ENCODE data around the gene NSUN4. TPM values are rescaled to one million over a fixed set of nuclear protein-coding genes. Genes with fewer than 3 reads are reported as not detected.
"Not testable (repeated sequence)": the region's sequence is repeated elsewhere in the genome, so short reads cannot be mapped to it uniquely, and the experiment has no call there.

The NSUN4 gene
- total RNA-seq, 1 donor from 2014 or later: 27.8 TPM

DNA sequence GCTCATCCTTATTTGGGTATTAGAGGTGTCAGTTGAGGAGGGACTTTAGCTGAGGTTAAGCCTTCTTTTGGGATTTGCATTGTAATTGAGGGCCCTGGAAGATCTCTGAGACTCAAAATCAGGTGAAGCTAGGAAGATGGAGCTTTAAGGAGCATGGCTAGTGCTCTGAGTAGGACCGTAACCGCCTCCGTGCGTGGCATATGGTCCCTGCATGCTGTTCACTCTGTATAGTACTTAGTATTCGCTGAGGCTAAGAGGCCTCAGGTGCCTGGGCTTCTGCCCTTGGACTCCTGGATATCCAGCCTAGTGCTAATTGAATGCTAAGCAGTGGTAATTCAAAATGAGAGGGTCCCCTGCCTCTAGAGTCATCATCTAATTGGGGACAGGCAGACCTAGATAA, 22.5 kb downstream of the NSUN4 start:
- TF ChIP-seq, protein P1, sequence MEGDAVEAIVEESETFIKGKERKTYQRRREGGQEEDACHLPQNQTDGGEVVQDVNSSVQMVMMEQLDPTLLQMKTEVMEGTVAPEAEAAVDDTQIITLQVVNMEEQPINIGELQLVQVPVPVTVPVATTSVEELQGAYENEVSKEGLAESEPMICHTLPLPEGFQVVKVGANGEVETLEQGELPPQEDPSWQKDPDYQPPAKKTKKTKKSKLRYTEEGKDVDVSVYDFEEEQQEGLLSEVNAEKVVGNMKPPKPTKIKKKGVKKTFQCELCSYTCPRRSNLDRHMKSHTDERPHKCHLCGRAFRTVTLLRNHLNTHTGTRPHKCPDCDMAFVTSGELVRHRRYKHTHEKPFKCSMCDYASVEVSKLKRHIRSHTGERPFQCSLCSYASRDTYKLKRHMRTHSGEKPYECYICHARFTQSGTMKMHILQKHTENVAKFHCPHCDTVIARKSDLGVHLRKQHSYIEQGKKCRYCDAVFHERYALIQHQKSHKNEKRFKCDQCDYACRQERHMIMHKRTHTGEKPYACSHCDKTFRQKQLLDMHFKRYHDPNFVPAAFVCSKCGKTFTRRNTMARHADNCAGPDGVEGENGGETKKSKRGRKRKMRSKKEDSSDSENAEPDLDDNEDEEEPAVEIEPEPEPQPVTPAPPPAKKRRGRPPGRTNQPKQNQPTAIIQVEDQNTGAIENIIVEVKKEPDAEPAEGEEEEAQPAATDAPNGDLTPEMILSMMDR (IDR thresholded peaks at IDR 0.05; ENCODE audit: unreplicated experiment): no peak
- H3K9me3 Mint-ChIP-seq (ENCODE audit: unreplicated experiment): no peaks in the 10 kb centered on the region
- DNase-seq (ENCODE audit: low spot score): no peak
- peaks cover 25% of the 10 kb centered on the region for H3K36me3 Mint-ChIP-seq (ENCODE audit: low read depth, unreplicated experiment)
- no peak overlapping the region for H3K27ac Mint-ChIP-seq (ENCODE audit: unreplicated experiment)
- no peaks in the 10 kb centered on the region for H3K4me1 Mint-ChIP-seq (ENCODE audit: unreplicated experiment)
- no peak overlapping the region for H3K4me3 Mint-ChIP-seq (ENCODE audit: unreplicated experiment)
- H3K27me3 Mint-ChIP-seq (ENCODE audit: unreplicated experiment): no peaks in the 10 kb centered on the region

DNA sequence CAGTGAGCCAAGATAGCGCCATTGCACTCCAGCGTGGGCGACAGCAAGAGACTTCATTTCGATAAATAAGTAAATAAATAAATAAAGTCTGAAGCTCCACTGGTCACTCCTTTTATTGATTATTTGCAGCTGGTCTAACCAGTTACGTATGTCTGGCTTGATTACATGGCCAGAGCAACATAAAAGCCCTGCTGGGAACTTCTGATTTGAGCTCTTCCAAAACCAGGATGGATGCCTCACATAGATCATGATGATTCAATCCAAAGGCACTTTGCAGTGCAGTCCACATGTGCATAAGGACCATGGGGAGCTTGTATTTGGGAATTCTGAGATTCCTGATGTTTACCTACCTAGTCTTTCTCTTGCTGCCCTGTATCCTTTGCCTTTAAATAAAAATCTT, 24.0 kb downstream of the NSUN4 start:
- Mint-ChIP-seq H3K4me3 (ENCODE audit: unreplicated experiment) (no peak overlapping the region), H3K36me3 (ENCODE audit: low read depth, unreplicated experiment) (peaks cover 27% of the 10 kb centered on the region), H3K9me3 (ENCODE audit: unreplicated experiment) (no peaks in the 10 kb centered on the region), H3K27me3 (ENCODE audit: unreplicated experiment) (no peaks in the 10 kb centered on the region), H3K4me1 (ENCODE audit: unreplicated experiment) (no peaks in the 10 kb centered on the region), H3K27ac (ENCODE audit: unreplicated experiment) (peak overlapping the region; percentile 48)
- TF ChIP-seq, protein P1 (IDR thresholded peaks at IDR 0.05; ENCODE audit: unreplicated experiment): no peak
- DNase-seq (ENCODE audit: low spot score): no peak

DNA sequence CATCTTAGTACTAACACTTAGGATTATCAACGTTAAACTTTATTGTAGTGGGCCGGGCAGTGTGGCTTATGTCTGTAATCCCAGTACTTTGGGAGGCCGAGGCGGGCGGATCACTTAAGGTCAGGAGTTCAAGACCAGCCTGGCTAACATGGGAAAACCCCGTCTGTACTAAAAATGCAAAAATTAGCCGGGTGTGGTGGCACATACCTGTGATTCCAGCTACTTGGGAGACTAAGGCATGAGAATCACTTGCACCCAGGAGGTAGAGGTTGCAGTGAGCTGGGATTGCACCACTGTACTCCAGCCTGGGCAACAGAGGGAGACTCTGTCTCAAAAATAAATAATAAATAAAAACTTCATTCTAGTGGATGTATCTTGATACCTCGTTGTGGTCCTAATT, 25.2 kb downstream of the NSUN4 start:
- H3K27ac Mint-ChIP-seq (ENCODE audit: unreplicated experiment); H3K4me1 Mint-ChIP-seq (ENCODE audit: unreplicated experiment); DNase-seq (ENCODE audit: low spot score); H3K27me3 Mint-ChIP-seq (ENCODE audit: unreplicated experiment); H3K9me3 Mint-ChIP-seq (ENCODE audit: unreplicated experiment); H3K4me3 Mint-ChIP-seq (ENCODE audit: unreplicated experiment): not testable (repeated sequence)
- H3K36me3 Mint-ChIP-seq (ENCODE audit: low read depth, unreplicated experiment): peaks cover 22% of the 10 kb centered on the region

DNA sequence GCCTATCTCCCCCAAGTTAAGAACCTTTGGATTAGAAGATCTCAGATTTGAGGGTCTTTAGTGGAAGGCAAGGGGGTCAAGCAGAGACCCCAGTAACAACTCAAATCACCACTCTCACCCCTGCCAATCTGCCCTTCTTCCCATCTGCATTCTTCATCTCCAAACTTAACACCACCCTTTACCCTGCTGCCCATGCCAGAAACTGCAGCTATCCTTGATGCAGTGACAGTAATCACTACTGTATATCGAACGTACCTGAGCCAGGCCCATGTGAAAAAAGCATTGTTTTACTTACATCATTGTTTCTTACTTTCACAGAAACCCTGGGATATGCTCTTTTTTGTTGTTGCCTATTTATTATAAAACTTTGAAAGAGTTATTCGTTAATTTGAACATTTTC, 26.5 kb downstream of the NSUN4 start:
- Mint-ChIP-seq H3K9me3 (ENCODE audit: unreplicated experiment) (no peaks in the 10 kb centered on the region), H3K27ac (ENCODE audit: unreplicated experiment) (no peak overlapping the region), H3K4me3 (ENCODE audit: unreplicated experiment) (no peak overlapping the region), H3K4me1 (ENCODE audit: unreplicated experiment) (peaks cover 3% of the 10 kb centered on the region), H3K36me3 (ENCODE audit: low read depth, unreplicated experiment) (peaks cover 15% of the 10 kb centered on the region), H3K27me3 (ENCODE audit: unreplicated experiment) (peaks cover 3% of the 10 kb centered on the region)
- DNase-seq (ENCODE audit: low spot score): no peak
- TF ChIP-seq, protein P1 (IDR thresholded peaks at IDR 0.05; ENCODE audit: unreplicated experiment): no peak

DNA sequence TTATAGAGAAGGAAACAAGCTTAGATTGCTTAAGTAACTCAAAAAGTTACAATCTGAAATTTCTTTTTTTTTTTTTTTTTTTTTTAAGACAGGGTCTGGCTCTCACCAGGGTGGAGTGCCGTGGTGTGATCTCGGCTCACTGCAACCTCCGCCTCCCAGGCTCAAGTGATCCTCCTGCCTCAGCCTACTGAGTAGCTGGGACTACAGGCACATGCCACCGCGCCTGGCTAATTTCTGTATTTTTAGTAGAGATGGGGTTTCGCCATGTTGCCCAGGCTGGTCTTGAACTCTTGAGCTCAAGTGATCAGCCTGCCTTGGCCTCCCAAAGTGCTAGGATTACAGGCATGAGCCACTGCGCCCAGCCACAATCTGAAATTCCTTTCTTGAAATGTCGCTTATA, 27.1 kb downstream of the NSUN4 start:
- not testable (repeated sequence) for H3K4me3 Mint-ChIP-seq (ENCODE audit: unreplicated experiment); H3K27me3 Mint-ChIP-seq (ENCODE audit: unreplicated experiment); DNase-seq (ENCODE audit: low spot score); H3K9me3 Mint-ChIP-seq (ENCODE audit: unreplicated experiment); H3K4me1 Mint-ChIP-seq (ENCODE audit: unreplicated experiment); H3K27ac Mint-ChIP-seq (ENCODE audit: unreplicated experiment)
- peaks cover 17% of the 10 kb centered on the region for H3K36me3 Mint-ChIP-seq (ENCODE audit: low read depth, unreplicated experiment)

DNA sequence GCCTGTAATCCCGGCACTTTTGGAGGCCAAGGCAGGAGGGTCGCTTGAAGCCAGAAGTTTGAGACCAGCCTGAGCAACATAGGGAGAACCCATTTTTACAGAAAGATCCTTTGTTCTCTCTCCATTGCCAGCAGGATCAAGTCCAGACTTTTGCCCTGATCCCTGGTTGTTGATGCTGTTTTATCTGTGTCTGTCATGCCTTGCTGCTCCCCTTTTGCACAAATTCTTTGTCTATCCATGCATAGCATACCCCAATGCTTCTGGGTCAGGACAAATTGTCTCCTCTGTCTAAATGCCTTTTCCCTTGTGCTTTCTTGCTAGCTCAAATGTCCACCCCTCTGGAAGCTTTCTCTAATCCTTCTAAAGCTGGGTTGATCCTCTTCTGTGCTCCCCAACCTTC, 28.2 kb downstream of the NSUN4 start:
- Mint-ChIP-seq H3K4me1 (ENCODE audit: unreplicated experiment) (peaks cover 3% of the 10 kb centered on the region), H3K9me3 (ENCODE audit: unreplicated experiment) (no peaks in the 10 kb centered on the region), H3K27me3 (ENCODE audit: unreplicated experiment) (peaks cover 3% of the 10 kb centered on the region), H3K27ac (ENCODE audit: unreplicated experiment) (peak overlapping the region; percentile 26), H3K36me3 (ENCODE audit: low read depth, unreplicated experiment) (peaks cover 16% of the 10 kb centered on the region), H3K4me3 (ENCODE audit: unreplicated experiment) (no peak overlapping the region)
- TF ChIP-seq, protein P1 (IDR thresholded peaks at IDR 0.05; ENCODE audit: unreplicated experiment): no peak
- no peak for DNase-seq (ENCODE audit: low spot score)

Measured in endothelial cell (in vitro differentiated cells).